ENCODE measurements around the gene EPB41L2.

GRCh38 chr6:130934848-130935585 is 128.0 kb downstream of the EPB41L2 start:
- TF ChIP-seq POLR2AphosphoS5 (IDR thresholded peaks at IDR 0.05; ENCODE audit: low read depth, low read length), result no peak
- TF ChIP-seq TAF1 (IDR thresholded peaks at IDR 0.05; ENCODE audit: borderline replicate concordance, insufficient read depth, low read length), result no peak
- no peak for TF ChIP-seq SIN3A (IDR thresholded peaks at IDR 0.05; ENCODE audit: borderline replicate concordance, insufficient read depth, low read length)
